HEK293 (cell line): ENCODE results near the gene DGKZ.
A peak's percentile ranks its signal among the peaks of the same experiment; 100 is the strongest.

Experiments used
- CTCF ChIA-PET: fragments of 350-600 bp; formaldehyde crosslinking; extraction: SDS; loops from one replicate; lab custom pipeline; 2021; ENCODE audit warnings: antibody characterized with exemption; lab: Yijun Ruan, JAX
- POLR2A ChIA-PET: fragments of 300-600 bp; formaldehyde crosslinking; extraction: SDS; loops from one replicate; lab custom pipeline; 2020; ENCODE audit warnings: antibody characterized with exemption, inconsistent platforms; lab: Yijun Ruan, JAX
- H3K27ac ChIP-seq: fragments of 200-500 bp; sonication (Bioruptor generic); 2 replicates; pipeline ENCODE4 v1.5.1; 2014; ENCODE audit warnings: low read depth, low read length, control low read depth, inconsistent platforms; ENCODE audit errors: extremely low read depth
- H3K36me3 ChIP-seq, 2 experiments: fragments of 200-500 bp in 1 of 2; sonication (Bioruptor generic) in 1 of 2; 1 replicate in 1 of 2; 2 replicates in 1 of 2; pipeline ENCODE4 v1.5.1; 2014 to 2017; ENCODE audit warnings: inconsistent platforms in 2 of 2, low read length in 2 of 2; ENCODE audit not compliant: control insufficient read depth in 2 of 2, insufficient read depth in 1 of 2
- H3K4me1 ChIP-seq: fragments of 200-500 bp; sonication (Bioruptor generic); 2 replicates; pipeline ENCODE4 v1.5.1; 2014; ENCODE audit warnings: mild to moderate bottlenecking, low read length, inconsistent platforms; ENCODE audit not compliant: control insufficient read depth, insufficient read depth
- H3K4me3 ChIP-seq: 2 replicates; pipeline ENCODE4 v1.5.1; 2011; ENCODE audit warnings: low read depth, mild to moderate bottlenecking, control low read depth, low read length, moderate library complexity
- H3K9me3 ChIP-seq: fragments of 200-500 bp; sonication (Bioruptor generic); 2 replicates; pipeline ENCODE4 v1.5.1; 2014; ENCODE audit warnings: low read depth, low read length, inconsistent platforms; ENCODE audit not compliant: control insufficient read depth, insufficient read depth
- BCL11A ChIP-seq: fragments of 450-650 bp; formaldehyde crosslinking; IDR thresholded peaks from 2 replicates; pipeline ENCODE4 v1.5.1; 2016; ENCODE audit warnings: low read depth, missing biosample characterization, missing genetic modification characterization
- FEZF1 ChIP-seq: fragments of 450-650 bp; formaldehyde crosslinking; IDR thresholded peaks from 2 replicates; pipeline ENCODE4 v1.5.1; 2016; ENCODE audit warnings: missing biosample characterization, missing genetic modification characterization
- IKZF3 ChIP-seq: fragments of 450-650 bp; IDR thresholded peaks from 2 replicates; pipeline ENCODE4 v1.5.0; 2018; ENCODE audit warnings: missing biosample characterization, mild to moderate bottlenecking, missing genetic modification characterization, moderate library complexity
- SP3 ChIP-seq: fragments of 450-650 bp; formaldehyde crosslinking; IDR thresholded peaks from 2 replicates; pipeline ENCODE4 v1.5.1; 2016; ENCODE audit warnings: missing biosample characterization, missing genetic modification characterization
- SP7 ChIP-seq: fragments of 450-650 bp; formaldehyde crosslinking; IDR thresholded peaks from 2 replicates; pipeline ENCODE4 v1.5.1; 2016; ENCODE audit warnings: missing biosample characterization, missing genetic modification characterization
- ZBTB17 ChIP-seq: fragments of 450-650 bp; formaldehyde crosslinking; IDR thresholded peaks from 2 replicates; pipeline ENCODE4 v1.5.1; 2016; ENCODE audit warnings: missing biosample characterization, missing genetic modification characterization
- ZBTB21 ChIP-seq: fragments of 450-650 bp; formaldehyde crosslinking; IDR thresholded peaks from 2 replicates; pipeline ENCODE4 v1.5.1; 2017; ENCODE audit warnings: missing biosample characterization, missing genetic modification characterization
- ZFP37 ChIP-seq: fragments of 450-650 bp; formaldehyde crosslinking; IDR thresholded peaks from 2 replicates; pipeline ENCODE4 v1.5.1; 2016; ENCODE audit warnings: missing biosample characterization, missing genetic modification characterization
- ZNF157 ChIP-seq: fragments of 450-650 bp; formaldehyde crosslinking; IDR thresholded peaks from 2 replicates; pipeline ENCODE4 v1.5.1; 2016; ENCODE audit warnings: missing biosample characterization, missing genetic modification characterization
- ZNF19 ChIP-seq: fragments of 450-650 bp; formaldehyde crosslinking; IDR thresholded peaks from 2 replicates; pipeline ENCODE4; 2016; ENCODE audit warnings: missing biosample characterization, missing genetic modification characterization, low read depth
- ZNF223 ChIP-seq: fragments of 450-650 bp; formaldehyde crosslinking; IDR thresholded peaks from 2 replicates; pipeline ENCODE4 v1.5.1; 2016; ENCODE audit warnings: missing biosample characterization, missing genetic modification characterization
- ZNF292 ChIP-seq: fragments of 450-650 bp; formaldehyde crosslinking; IDR thresholded peaks from 2 replicates; pipeline ENCODE4 v1.5.1; 2016; ENCODE audit warnings: low read depth, missing biosample characterization, missing genetic modification characterization, borderline replicate concordance
- ZNF394 ChIP-seq: fragments of 450-650 bp; formaldehyde crosslinking; IDR thresholded peaks from 2 replicates; pipeline ENCODE4 v1.5.1; 2016; ENCODE audit warnings: missing biosample characterization, missing genetic modification characterization, mild to moderate bottlenecking, moderate library complexity, borderline replicate concordance
- ZNF561 ChIP-seq: fragments of 450-650 bp; IDR thresholded peaks from 2 replicates; pipeline ENCODE4 v1.5.1; 2018; ENCODE audit warnings: missing biosample characterization, missing genetic modification characterization, borderline replicate concordance
- ZNF610 ChIP-seq: fragments of 450-650 bp; formaldehyde crosslinking; IDR thresholded peaks from 2 replicates; pipeline ENCODE4 v1.5.1; 2016; ENCODE audit warnings: missing biosample characterization, missing genetic modification characterization, borderline replicate concordance
- ZNF629 ChIP-seq: fragments of 450-650 bp; formaldehyde crosslinking; IDR thresholded peaks from 2 replicates; pipeline ENCODE4 v1.5.1; 2017; ENCODE audit warnings: missing biosample characterization, missing genetic modification characterization
- ZNF654 ChIP-seq: fragments of 450-650 bp; formaldehyde crosslinking; IDR thresholded peaks from 2 replicates; pipeline ENCODE4 v1.5.1; 2016; ENCODE audit warnings: low read depth, missing biosample characterization, missing genetic modification characterization
- ZNF660 ChIP-seq: fragments of 450-650 bp; IDR thresholded peaks from 2 replicates; pipeline ENCODE4 v1.5.1; 2018; ENCODE audit warnings: missing biosample characterization, mild to moderate bottlenecking, missing genetic modification characterization
- TF ChIP-seq, protein P1 (sequence below): fragments of 450-650 bp; formaldehyde crosslinking; IDR thresholded peaks from 2 replicates; pipeline ENCODE4 v1.5.1; 2016; ENCODE audit warnings: missing biosample characterization, missing genetic modification characterization
- TF ChIP-seq, protein P2 (sequence below): fragments of 450-650 bp; formaldehyde crosslinking; IDR thresholded peaks from 2 replicates; pipeline ENCODE4; 2016; ENCODE audit warnings: missing biosample characterization, missing genetic modification characterization
- TF ChIP-seq, protein P3 (sequence below): fragments of 450-650 bp; IDR thresholded peaks from 2 replicates; pipeline ENCODE4 v1.5.1; 2018; ENCODE audit warnings: missing biosample characterization, mild to moderate bottlenecking, missing genetic modification characterization
- TF ChIP-seq, protein P4 (sequence below): fragments of 450-650 bp; formaldehyde crosslinking; IDR thresholded peaks from 2 replicates; pipeline ENCODE4 v1.5.1; 2016; ENCODE audit warnings: missing biosample characterization, missing genetic modification characterization
- TF ChIP-seq, protein P5 (sequence below): fragments of 450-650 bp; IDR thresholded peaks from 2 replicates; pipeline ENCODE4 v1.5.1; 2018; ENCODE audit warnings: missing biosample characterization, missing genetic modification characterization

The DGKZ gene

DNA sequence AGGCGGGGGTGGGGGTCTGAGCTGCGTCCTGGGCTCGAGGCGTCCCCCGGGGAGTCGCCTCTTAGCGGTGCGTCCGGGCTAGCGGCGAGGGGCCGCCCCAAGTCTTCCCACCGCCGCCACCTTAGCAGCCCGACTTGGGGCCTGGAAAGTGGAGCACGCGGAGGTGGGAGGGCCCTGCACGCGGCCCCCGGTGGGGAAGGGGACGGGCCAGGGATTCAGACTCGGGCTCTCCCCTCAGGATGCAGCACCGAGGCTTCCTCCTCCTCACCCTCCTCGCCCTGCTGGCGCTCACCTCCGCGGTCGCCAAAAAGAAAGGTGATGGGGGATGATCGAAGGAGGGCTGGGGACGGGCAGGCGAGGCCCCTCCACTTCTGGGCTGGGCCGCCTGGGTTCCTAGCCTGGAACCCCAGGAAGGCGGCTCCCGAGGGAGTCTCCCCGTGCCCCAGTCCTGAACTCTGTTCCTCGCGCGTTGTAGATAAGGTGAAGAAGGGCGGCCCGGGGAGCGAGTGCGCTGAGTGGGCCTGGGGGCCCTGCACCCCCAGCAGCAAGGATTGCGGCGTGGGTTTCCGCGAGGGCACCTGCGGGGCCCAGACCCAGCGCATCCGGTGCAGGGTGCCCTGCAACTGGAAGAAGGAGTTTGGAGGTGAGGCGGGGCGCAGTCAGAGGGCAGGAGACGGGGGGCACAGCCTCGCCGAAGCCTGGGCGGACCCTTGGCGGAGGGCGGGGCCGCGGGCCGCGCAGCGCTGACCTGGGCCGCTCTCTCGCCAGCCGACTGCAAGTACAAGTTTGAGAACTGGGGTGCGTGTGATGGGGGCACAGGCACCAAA is 34.8 kb downstream of the DGKZ start (continued):
- TF ChIP-seq, protein P1, sequence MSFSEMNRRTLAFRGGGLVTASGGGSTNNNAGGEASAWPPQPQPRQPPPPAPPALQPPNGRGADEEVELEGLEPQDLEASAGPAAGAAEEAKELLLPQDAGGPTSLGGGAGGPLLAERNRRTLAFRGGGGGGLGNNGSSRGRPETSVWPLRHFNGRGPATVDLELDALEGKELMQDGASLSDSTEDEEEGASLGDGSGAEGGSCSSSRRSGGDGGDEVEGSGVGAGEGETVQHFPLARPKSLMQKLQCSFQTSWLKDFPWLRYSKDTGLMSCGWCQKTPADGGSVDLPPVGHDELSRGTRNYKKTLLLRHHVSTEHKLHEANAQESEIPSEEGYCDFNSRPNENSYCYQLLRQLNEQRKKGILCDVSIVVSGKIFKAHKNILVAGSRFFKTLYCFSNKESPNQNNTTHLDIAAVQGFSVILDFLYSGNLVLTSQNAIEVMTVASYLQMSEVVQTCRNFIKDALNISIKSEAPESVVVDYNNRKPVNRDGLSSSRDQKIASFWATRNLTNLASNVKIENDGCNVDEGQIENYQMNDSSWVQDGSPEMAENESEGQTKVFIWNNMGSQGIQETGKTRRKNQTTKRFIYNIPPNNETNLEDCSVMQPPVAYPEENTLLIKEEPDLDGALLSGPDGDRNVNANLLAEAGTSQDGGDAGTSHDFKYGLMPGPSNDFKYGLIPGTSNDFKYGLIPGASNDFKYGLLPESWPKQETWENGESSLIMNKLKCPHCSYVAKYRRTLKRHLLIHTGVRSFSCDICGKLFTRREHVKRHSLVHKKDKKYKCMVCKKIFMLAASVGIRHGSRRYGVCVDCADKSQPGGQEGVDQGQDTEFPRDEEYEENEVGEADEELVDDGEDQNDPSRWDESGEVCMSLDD (tag by site-specific recombination) = peak; percentile 35; the same call in 1 of the 2 replicates
- TF ChIP-seq ZNF223 (tag by site-specific recombination) = no peak

DNA sequence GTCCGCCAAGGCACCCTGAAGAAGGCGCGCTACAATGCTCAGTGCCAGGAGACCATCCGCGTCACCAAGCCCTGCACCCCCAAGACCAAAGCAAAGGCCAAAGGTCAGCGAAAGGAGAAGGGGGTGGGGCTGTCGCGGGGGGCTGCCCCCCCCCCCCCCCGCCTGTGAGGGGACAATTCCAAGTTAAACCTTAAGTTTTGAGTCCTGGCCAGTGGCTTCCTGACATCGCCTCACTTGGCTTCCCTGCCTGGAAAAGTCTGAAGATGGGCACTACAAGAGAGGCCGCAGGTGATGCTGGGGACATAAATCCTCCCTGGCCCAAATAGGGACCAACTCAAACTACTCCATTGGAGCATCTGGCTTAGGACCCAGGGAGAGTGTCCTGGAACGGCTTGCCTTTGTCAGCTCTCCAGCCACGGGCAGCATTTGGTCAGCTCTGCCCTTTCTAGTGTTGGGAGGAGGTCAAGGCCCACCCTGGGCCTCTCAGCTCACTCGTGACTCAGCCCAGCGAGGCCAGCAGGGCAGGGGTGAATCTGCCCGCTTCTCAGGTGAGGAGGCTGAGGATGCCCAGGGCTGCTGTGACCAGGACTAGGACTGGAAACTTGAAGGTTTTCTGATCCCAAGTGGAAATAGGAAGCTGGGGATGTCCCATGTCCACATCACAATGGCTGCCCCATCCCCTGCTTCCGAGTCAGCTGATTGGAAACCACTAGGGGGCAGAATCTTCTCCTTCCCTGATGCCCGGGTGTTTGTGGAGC is 35.6 kb downstream of the DGKZ start:
- no peak overlapping the region for H3K4me3 ChIP-seq
- CTCF ChIA-PET = interaction anchor here (0.6 to 2.1 kb wide), 19 partner anchors 10 to 509 kb away, joined by 3 to 13 read pairs (median 3); partner anchors contain the start of genes CHRM4 and DGKZ
- TF ChIP-seq ZNF394 (tag by site-specific recombination) (0 out of 2 replicates have a peak, but pooled peaks have one; percentile 20), ZBTB17 (tag by site-specific recombination) (0 out of 2 replicates have a peak, but pooled peaks have one; percentile 23), ZFP37 (tag by site-specific recombination) (no peak), BCL11A (0 out of 2 replicates have a peak, but pooled peaks have one; percentile 16), ZBTB21 (tag by site-specific recombination) (no peak), SP7 (tag by site-specific recombination) (no peak), SP3 (no peak), ZNF561 (no peak), ZNF654 (tag by site-specific recombination) (peak; percentile 18; the same call in 1 of the 2 replicates), ZNF610 (tag by site-specific recombination) (no peak), IKZF3 (tag by site-specific recombination) (peak; percentile 88), ZNF157 (no peak), ZNF19 (no peak), ZNF629 (tag by site-specific recombination) (no peak), ZNF292 (tag by site-specific recombination) (no peak), ZNF660 (tag by site-specific recombination) (peak; percentile 13; the same call in 1 of the 2 replicates), FEZF1 (tag by site-specific recombination) (no peak)
- TF ChIP-seq, protein P2, sequence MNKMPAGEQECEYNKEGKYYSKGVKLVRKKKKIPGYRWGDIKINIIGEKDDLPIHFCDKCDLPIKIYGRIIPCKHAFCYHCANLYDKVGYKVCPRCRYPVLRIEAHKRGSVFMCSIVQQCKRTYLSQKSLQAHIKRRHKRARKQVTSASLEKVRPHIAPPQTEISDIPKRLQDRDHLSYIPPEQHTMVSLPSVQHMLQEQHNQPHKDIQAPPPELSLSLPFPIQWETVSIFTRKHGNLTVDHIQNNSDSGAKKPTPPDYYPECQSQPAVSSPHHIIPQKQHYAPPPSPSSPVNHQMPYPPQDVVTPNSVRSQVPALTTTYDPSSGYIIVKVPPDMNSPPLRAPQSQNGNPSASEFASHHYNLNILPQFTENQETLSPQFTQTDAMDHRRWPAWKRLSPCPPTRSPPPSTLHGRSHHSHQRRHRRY = no peak
- TF ChIP-seq, protein P3, sequence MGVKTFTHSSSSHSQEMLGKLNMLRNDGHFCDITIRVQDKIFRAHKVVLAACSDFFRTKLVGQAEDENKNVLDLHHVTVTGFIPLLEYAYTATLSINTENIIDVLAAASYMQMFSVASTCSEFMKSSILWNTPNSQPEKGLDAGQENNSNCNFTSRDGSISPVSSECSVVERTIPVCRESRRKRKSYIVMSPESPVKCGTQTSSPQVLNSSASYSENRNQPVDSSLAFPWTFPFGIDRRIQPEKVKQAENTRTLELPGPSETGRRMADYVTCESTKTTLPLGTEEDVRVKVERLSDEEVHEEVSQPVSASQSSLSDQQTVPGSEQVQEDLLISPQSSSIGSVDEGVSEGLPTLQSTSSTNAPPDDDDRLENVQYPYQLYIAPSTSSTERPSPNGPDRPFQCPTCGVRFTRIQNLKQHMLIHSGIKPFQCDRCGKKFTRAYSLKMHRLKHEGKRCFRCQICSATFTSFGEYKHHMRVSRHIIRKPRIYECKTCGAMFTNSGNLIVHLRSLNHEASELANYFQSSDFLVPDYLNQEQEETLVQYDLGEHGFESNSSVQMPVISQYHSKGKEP = no peak
- TF ChIP-seq, protein P4, sequence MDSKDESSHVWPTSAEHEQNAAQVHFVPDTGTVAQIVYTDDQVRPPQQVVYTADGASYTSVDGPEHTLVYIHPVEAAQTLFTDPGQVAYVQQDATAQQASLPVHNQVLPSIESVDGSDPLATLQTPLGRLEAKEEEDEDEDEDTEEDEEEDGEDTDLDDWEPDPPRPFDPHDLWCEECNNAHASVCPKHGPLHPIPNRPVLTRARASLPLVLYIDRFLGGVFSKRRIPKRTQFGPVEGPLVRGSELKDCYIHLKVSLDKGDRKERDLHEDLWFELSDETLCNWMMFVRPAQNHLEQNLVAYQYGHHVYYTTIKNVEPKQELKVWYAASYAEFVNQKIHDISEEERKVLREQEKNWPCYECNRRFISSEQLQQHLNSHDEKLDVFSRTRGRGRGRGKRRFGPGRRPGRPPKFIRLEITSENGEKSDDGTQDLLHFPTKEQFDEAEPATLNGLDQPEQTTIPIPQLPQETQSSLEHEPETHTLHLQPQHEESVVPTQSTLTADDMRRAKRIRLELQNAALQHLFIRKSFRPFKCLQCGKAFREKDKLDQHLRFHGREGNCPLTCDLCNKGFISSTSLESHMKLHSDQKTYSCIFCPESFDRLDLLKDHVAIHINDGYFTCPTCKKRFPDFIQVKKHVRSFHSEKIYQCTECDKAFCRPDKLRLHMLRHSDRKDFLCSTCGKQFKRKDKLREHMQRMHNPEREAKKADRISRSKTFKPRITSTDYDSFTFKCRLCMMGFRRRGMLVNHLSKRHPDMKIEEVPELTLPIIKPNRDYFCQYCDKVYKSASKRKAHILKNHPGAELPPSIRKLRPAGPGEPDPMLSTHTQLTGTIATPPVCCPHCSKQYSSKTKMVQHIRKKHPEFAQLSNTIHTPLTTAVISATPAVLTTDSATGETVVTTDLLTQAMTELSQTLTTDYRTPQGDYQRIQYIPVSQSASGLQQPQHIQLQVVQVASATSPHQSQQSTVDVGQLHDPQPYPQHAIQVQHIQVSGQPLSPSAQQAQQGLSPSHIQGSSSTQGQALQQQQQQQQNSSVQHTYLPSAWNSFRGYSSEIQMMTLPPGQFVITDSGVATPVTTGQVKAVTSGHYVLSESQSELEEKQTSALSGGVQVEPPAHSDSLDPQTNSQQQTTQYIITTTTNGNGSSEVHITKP (tag by site-specific recombination) = peak; percentile 58
- TF ChIP-seq, protein P5, sequence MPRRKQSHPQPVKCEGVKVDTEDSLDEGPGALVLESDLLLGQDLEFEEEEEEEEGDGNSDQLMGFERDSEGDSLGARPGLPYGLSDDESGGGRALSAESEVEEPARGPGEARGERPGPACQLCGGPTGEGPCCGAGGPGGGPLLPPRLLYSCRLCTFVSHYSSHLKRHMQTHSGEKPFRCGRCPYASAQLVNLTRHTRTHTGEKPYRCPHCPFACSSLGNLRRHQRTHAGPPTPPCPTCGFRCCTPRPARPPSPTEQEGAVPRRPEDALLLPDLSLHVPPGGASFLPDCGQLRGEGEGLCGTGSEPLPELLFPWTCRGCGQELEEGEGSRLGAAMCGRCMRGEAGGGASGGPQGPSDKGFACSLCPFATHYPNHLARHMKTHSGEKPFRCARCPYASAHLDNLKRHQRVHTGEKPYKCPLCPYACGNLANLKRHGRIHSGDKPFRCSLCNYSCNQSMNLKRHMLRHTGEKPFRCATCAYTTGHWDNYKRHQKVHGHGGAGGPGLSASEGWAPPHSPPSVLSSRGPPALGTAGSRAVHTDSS (tag by site-specific recombination) = no peak

More for the DNA sequence above, 35.6 kb downstream of the DGKZ start:
- POLR2A ChIA-PET = interaction anchor here (1.3 kb wide), 1 partner anchor 10 kb away, joined by 3 read pairs; no protein-coding TSS in a partner anchor
- H3K27ac ChIP-seq = no peak overlapping the region; the same call in 1 of the 2 replicates
- peaks cover 0 to 23% of the 10 kb centered on the region in 2 experiments; a peak in 1 of 3 replicates for H3K36me3 ChIP-seq
- H3K4me1 ChIP-seq = no peaks in the 10 kb centered on the region
- H3K9me3 ChIP-seq = no peaks in the 10 kb centered on the region
